ENCODE data around the gene SLC35A4.

Gene SLC35A4

GRCh38 chr5:140564196-140565023, at the start of gene SLC35A4, which contains the start of gene APBB3:
Gene SLC35A4, plus strand, starts transcription at chr5:140564828. Its CDS starts 2,342 bp downstream, at chr5:140567170.
Gene APBB3, minus strand, starts transcription at chr5:140564598. Its CDS starts 353 bp downstream, at chr5:140564245.
- DNase-seq: peak; percentile 86 to 90

GRCh38 chr5:140524003-140524402, 40.6 kb upstream of the SLC35A4 start:
- no peak for DNase-seq

DNA sequence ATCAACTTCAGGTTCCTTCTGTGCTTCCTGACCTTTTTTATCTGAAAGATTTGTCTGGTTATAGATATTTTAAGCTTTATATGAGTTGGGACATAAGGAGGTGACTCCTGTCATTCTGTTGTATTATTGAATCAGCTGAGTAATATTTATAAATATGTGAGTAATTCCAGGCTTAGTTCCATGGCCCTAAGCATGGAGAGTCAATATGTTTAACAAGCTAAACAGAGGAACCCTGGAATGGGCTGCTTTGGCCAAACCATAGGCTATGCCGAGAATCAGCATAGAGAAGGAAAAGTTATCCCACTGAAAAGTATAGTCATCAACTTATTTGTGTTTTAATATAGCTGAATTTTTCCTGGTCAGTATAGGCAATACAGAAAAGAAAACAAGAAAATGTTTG, 24.4 kb upstream of the SLC35A4 start:
- no peak for DNase-seq

DNA sequence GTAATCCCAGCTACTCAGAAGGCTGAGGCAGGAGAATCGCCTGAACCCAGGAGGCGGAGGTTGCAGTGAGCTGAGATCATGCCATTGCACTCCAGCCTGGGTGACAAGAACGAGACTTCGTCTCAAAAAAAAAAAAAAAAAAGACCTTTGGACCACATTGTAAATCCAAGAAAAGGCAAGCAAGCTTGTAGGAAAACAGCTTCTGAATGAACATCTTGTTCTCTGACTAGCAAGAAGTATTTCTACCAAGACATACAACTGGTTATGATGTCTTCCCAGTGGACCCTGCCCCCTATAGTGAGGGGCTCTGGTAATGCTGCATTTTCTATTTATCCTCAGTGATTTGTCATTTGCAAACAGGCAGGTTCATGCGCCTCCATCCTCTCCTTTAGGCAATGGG, 21.7 kb upstream of the SLC35A4 start:
- DNase-seq: no peak

DNA sequence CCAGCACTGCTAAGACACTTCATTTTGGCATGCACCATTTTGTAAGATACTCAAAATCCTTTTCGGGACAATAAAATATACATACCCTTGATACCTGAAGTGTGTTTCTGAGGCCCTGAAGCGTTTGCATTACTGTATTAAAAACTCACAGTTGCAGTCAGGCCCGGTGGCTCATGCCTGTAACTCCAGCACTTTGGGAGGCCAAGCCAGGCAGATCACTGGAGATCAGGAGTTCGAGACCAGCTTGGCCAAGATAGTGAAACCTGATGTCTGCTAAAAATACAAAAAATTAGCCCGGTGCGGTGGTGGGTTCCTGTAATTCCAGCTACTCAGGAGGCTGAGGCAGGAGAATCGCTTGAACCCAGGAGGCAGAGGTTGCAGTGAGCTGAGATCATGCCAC, 19.6 kb upstream of the SLC35A4 start:
- DNase-seq: no peak

DNA sequence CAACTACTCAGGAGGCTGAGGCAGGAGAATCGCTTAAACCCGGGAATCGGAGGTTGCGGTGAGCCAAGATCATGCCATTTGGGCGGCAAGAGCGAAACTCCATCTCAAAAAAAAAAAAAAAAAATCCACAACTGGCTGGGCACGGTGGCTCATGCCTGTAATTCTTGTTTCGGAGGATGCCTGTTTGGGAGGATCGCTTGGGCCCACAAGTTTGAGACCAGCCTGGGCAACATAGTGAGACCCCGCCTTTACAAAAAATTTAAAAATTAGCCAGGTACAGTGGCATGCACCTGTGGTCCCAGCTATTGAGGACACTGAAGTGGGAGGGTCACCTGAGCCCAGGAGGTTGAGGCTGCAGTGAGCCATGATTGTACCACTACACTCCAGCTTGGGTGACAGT, 19.0 kb upstream of the SLC35A4 start:
- no peak for DNase-seq

DNA sequence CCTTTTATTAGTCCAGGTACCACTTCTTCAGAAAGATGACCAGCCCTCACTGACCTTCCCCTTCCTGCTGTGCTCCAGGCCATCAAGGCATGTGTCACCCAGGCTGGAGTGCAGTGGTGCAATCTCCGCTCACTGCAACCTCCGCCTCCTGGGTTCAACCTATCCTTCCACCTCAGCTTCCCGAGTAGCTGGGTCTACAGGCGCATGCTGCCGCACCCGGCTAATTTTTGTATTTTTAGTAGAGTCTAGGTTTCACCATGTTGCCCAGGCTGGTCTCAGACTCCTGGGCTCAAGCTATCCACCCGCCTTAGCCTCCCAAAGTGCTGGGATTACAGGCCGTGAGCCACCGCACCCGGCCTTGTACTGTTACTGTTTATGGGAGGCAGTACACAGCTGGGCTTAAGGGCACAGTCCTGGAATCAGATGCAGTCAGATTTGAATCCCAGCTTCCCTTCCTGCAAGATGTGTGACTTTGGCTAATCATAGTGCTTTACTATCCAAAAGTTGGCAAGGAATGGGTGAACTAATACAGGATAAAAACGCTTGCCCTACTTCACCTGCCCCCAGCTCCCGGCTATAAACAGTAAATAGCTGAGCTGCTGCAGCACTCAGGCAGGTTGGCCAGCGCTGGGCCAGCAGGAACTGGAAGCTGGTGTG, 17.6 kb upstream of the SLC35A4 start:
- no peak for DNase-seq

DNA sequence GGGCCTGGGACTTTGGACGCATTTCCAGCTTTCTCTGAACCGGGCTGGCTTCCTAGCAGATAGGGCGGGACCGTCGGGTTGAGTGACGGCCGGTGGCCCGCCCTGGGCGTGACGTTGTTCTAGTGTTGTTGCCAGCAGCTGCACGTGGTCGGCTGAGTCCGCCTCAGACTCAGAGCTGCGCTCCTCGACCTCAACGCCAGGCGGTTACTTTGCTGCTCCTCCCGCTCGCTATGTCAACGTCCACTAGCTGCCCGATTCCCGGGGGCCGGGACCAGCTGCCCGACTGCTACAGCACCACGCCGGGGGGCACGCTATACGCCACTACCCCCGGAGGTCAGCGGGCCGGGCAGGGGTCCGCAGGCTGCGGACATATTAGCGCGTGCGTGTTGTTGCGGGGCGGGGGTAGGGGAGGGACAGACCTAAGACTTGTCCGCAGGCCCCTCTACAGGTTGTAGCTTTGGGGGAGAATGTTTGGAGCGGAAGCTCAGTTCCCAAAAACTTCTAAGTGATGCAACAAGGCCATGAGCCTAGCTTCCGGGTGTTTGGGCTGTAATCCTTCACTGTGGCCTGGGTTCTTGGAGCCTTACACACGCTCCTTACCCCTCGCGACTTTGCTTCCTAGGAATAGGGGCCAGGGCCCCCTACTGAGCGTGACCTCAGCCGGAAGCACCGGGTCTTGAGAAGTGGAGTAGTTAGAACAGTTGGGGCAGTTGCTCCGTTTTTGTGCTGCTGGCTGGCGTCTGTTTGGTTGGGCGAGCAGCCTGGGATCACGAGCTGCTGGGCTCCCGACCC, 16.9 kb upstream of the SLC35A4 start, which contains the start of gene EIF4EBP3:
EIF4EBP3 (plus strand) TSS at position 155 of the 792 bp plus-strand sequence; CDS start at position 231, 76 bp downstream.
- DNase-seq: peak; percentile 78 to 81

DNA sequence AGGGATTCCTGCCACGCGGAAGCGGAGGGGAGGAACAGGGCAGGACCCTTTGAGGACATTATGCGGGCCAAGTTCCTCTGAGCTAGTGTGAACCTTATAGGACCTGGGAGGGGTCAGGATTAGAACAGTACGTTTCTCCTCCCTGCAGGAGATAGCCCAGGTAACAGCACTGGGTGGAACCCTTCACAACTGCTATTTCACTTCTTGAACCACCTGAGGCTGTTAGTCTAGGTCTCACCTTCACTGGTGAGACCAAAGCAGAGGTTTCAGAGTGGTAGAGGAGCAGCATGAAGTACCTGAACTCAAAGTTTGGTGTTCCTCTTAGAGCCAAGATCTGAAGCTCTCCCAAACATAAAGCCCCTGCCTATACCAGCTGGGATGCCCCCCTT, 16.3 kb upstream of the SLC35A4 start:
- no peak for DNase-seq

DNA sequence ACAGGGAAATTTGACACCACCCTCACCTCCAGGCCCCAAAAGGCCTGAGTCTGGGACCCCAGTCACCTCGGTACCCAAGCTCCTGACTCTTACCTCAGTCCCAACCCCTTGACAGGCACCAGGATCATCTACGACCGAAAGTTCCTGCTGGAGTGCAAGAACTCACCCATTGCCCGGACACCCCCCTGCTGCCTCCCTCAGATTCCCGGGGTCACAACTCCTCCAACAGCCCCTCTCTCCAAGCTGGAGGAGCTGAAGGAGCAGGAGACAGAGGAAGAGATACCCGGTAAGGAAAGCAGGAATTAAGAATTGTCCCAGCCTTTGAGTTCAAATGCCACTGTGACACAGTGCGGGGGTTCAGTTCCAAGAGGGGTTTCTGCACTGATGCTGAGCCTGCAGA, 15.8 kb upstream of the SLC35A4 start:
- no peak for DNase-seq

- no peak for DNase-seq
Observed at GRCh38 chr5:140549237-140550144, 15.1 kb upstream of the SLC35A4 start.

DNA sequence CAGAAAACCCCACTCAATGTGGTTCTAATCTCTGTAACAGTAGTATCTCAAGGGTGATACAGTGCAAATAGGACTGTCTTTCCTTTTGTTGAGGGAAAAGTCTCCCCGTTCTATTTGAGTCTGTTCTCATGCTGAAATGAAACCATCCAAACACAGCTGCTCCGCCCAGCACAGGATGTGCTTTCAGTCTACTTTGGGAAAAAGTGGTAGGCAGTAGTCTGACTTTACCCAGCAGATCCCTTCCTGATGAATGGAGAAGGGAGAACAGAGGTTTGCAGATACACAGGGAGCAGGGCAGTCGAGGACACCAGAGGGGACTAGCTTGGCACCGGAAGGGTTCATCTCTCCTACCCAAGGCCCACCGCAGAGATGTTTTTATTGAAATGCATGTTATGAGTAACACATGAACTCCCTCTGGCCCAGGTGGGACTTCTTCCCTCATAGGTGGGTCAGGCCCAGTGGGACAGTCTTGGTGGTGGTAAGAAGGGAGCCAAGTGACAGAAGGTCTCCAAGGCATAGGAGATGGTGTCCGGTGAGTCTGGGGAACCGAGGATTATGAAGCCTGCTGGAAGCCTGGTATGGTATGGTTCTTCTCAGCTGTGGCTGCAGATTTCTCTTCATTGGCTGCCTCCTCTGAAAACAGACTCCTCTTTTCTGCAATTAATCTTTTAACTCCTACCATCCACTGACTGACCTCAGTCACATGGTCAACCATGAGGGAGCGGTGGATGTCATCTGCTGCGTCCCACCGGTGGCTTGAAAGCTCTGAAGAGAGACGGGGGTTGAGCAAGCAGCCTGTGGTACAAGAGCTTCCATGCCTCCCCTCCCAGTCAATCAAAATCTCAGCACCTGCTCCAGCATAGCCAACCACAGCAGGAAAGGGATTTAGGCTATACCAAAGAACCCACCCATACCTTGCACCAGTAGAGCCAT, 14.2 kb upstream of the SLC35A4 start:
- DNase-seq: no peak

GRCh38 chr5:140551872-140552271, 12.8 kb upstream of the SLC35A4 start:
- DNase-seq: no peak

DNA sequence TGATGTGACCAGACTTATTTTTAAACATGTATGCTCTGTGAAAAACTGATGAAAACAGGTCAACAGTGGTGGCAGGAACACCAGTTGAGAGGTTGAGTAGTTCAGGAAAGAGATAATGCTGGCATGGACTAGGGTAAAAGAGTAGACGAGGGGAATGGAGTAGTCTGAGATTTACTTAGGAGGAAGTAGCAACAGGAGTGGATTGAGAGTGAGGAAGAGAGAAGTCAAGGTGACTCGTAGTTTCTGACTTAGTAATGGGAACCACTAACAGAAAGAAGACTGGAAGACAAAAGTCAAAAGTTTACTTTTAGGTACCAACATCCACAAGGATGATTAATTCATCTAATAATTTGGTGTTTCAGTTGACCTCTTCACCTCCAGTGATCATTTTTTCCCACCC, 11.0 kb upstream of the SLC35A4 start:
- DNase-seq: no peak

DNA sequence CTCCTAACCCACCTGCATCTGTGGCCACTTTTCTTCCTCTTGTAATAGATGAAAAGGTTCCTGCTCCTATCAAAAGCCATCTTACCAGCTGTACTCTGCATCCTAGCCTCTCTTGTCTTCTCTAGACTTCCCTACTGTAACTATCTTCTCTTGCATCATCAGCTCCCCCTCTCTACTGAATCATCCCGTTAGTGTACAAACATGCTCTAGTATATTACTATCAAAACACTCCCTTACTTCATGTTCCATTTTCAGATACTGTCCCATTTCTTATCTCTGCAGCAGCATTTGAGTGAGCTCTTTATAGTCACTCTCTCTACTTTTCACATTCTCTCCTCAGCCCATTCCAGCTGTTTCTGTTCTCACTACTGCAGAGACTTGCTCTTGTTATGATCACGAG, 10.2 kb upstream of the SLC35A4 start:
- DNase-seq: no peak

GRCh38 chr5:140555747-140556312, 8.8 kb upstream of the SLC35A4 start:
- no peak for DNase-seq

DNA sequence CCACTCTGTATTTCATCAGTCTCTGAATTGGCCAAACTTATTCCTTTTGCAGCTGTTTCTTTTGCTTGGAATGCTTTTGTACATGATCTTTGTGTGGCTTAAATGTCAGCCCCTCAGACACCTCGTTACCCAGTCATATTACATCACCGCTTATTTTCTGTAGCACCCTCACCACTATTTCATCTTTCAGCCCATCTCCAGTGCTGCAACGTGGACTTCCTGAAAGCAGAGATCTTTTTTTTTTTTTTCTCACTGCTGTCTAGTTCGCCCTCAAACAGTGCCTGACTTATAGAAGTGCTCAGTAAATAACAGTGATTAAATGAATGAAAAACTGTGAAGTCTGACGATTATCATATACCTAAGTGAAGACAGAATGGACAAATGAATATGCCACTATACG, 8.2 kb upstream of the SLC35A4 start:
- no peak for DNase-seq

GRCh38 chr5:140557136-140557805, 7.4 kb upstream of the SLC35A4 start, which contains the start of gene SRA1:
Gene SRA1, minus strand, starts transcription at chr5:140557473. Its CDS starts 21 bp downstream, at chr5:140557452.
- DNase-seq: peak; percentile 83 to 85

DNA sequence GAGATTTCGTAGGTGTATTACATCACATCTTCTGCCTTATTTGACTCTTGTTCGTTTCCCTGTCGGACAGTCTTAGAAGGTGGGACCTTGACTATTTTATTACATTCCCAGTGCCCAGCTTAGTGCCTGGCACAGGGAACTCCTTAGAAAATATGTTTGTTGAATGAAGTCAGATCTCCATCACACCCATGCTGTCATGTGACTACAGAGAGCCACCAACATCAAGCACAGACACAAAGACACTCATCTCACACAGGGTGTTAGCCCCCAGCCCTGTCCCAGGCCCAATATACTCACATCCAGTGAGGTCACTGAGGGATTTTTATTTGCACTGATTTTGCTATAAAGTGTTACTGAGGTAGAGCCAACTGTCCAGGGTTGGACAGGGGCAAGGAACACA, 6.7 kb upstream of the SLC35A4 start:
- no peak for DNase-seq

DNA sequence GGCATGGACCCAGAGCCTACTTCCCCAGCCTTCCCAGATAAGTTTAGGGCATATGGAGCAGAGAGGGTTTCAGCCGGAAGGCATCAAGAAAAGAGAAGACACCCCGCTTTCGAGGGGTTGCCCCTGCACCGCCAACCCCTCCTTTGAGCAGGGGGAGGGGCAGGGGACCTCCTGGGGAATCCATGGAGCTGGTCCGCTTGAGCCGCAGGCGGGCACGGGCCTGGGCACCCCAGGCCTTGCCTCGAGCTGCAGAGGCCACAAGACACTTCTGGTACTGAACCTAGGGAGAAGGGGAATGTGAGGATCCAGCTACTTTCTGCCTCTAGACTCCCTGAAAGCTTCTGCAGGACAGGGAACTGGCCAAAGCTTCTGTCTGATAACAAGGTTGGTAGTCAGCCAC, 6.1 kb upstream of the SLC35A4 start:
- no peak for DNase-seq
